Measurements from ENCODE around the gene MLLT1. TPM values are rescaled to one million over a fixed set of nuclear protein-coding genes. Genes with fewer than 3 reads are reported as not detected.

Gene MLLT1
- total RNA-seq, 1 experiment from 2014 or later, result 54.9 TPM

- Histone ChIP-seq H3K23ac (ENCODE audit: insufficient read length, low read depth, low read length) (no peak overlapping the region), H2BK5ac (ENCODE audit: insufficient read length, low read length) (no peak overlapping the region), H4K8ac (replicated peaks; ENCODE audit: insufficient read length, low read depth, low read length) (no peak overlapping the region), H3K14ac (ENCODE audit: insufficient read depth, low read length) (no peak overlapping the region), H3K27ac (ENCODE audit: insufficient read length, low read depth, low read length) (no peak overlapping the region), H3K9me3 (ENCODE audit: control insufficient read depth, low read depth, low read length) (no peaks in the 10 kb centered on the region), H2AFZ (ENCODE audit: low read length) (no peak overlapping the region), H3K23me2 (ENCODE audit: insufficient read length, low read depth, low read length, poor library complexity, severe bottlenecking) (no peaks in the 10 kb centered on the region), H4K91ac (ENCODE audit: insufficient read length, low read depth, low read length) (no peak overlapping the region), H2BK12ac (ENCODE audit: insufficient read length, low read depth, low read length) (no peak overlapping the region), H2BK20ac (ENCODE audit: low read depth, low read length, poor library complexity, severe bottlenecking) (no peak overlapping the region), H3K4ac (ENCODE audit: low read depth, low read length) (no peak overlapping the region; the same call in 1 of the 2 replicates), H3K56ac (ENCODE audit: insufficient read length, low read depth, low read length) (no peak overlapping the region), H3K4me2 (ENCODE audit: insufficient read depth, insufficient read length, low read length) (no peak overlapping the region), H3K27me3 (ENCODE audit: insufficient read depth, low read length) (no peaks in the 10 kb centered on the region), H3K79me1 (ENCODE audit: insufficient read depth, low read depth, low read length, poor library complexity, severe bottlenecking) (no peaks in the 10 kb centered on the region), H4K5ac (ENCODE audit: insufficient read length, low read depth, low read length) (no peak overlapping the region), H2AK5ac (ENCODE audit: insufficient read length, low read length) (no peak overlapping the region), H3K9ac (ENCODE audit: extremely low read depth, insufficient read length, low read length) (no peak overlapping the region), H3K79me2 (ENCODE audit: insufficient read depth, low read length) (no peaks in the 10 kb centered on the region), H2BK15ac (ENCODE audit: low read depth, low read length) (no peak overlapping the region), H4K20me1 (ENCODE audit: control insufficient read depth, insufficient read depth, insufficient read length) (no peaks in the 10 kb centered on the region), H2BK120ac (ENCODE audit: low read depth, low read length, poor library complexity, severe bottlenecking) (no peak overlapping the region), H3T11ph (ENCODE audit: low read length) (no peak overlapping the region), H3K18ac (ENCODE audit: insufficient read length, low read depth, low read length) (peak overlapping the region; percentile 15), H3K4me1 (ENCODE audit: insufficient read depth, low read length) (no peaks in the 10 kb centered on the region)
- Mint-ChIP-seq H3K27ac (peak overlapping the region in 1 of 3 experiments; percentile 43; a peak in 1 of 7 replicates), H3K4me1 (peaks cover 2 to 14% of the 10 kb centered on the region in 2 experiments), H3K36me3 (ENCODE audit: insufficient read depth in 1 of 3, low read depth in 3 of 3) (peaks cover 0 to 12% (median 3%) of the 10 kb centered on the region in 3 experiments; a peak in 4 of 7 replicates), H3K27me3 (ENCODE audit: low read depth) (no peaks in the 10 kb centered on the region), H3K4me3 (no peak overlapping the region), H3K9me3 (no peaks in the 10 kb centered on the region)
- WGBS (ENCODE audit: extremely low coverage, insufficient read length, low lambda C conversion rate), result no CpG with 5 or more reads among the region's 17 CpGs
- no peak for DNase-seq
- no peak for TF ChIP-seq CTCF (conservative IDR thresholded peaks at IDR 0.05)
Measured at GRCh38 chr19:6217752-6218334, 61.9 kb downstream of the MLLT1 start.
